GM15510 (cell line): ENCODE results near the gene RASGRF2.

Experiments used
- POLR2A ChIP-seq: IDR thresholded peaks from 3 replicates; pipeline ENCODE4 v1.6.1; 2011; ENCODE audit warnings: borderline replicate concordance; ENCODE audit not compliant: insufficient read length; ENCODE audit errors: extremely low read depth

The RASGRF2 gene, protein sequence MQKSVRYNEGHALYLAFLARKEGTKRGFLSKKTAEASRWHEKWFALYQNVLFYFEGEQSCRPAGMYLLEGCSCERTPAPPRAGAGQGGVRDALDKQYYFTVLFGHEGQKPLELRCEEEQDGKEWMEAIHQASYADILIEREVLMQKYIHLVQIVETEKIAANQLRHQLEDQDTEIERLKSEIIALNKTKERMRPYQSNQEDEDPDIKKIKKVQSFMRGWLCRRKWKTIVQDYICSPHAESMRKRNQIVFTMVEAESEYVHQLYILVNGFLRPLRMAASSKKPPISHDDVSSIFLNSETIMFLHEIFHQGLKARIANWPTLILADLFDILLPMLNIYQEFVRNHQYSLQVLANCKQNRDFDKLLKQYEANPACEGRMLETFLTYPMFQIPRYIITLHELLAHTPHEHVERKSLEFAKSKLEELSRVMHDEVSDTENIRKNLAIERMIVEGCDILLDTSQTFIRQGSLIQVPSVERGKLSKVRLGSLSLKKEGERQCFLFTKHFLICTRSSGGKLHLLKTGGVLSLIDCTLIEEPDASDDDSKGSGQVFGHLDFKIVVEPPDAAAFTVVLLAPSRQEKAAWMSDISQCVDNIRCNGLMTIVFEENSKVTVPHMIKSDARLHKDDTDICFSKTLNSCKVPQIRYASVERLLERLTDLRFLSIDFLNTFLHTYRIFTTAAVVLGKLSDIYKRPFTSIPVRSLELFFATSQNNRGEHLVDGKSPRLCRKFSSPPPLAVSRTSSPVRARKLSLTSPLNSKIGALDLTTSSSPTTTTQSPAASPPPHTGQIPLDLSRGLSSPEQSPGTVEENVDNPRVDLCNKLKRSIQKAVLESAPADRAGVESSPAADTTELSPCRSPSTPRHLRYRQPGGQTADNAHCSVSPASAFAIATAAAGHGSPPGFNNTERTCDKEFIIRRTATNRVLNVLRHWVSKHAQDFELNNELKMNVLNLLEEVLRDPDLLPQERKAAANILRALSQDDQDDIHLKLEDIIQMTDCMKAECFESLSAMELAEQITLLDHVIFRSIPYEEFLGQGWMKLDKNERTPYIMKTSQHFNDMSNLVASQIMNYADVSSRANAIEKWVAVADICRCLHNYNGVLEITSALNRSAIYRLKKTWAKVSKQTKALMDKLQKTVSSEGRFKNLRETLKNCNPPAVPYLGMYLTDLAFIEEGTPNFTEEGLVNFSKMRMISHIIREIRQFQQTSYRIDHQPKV (N-terminal part only)

DNA sequence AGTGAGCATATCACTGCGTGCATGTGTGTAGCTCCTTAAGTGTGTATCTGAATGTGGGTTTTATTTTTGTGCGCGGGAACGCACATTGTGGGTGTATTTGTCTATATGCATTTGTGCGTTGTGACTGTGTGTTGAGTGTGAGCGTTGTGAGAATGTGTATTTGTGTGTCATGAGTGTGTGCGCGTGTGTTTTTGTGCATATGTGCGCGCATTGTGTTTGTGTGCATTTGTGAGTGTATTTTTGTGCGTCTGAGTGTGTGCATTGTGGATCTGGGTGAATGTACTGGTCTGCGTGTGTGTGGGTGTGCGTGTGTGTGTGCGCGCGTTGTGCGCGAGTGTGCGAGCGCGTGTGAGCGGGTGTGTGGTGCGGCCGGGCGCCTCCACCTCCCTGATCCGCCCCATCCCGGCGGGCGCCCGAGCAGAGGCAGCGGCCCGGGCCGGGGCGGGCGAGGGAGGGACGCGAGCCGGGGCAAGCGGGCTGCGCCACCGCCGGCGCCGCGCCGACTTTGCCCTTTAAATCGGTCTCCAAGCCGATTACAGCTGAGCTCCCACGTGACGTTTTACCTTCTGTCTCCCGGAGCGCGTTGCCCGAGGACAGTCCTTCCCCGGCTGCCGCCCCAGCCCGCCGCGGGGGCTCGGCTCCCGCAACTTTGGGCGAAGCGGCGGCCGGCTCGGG lies at the start of gene RASGRF2:
Gene RASGRF2 (plus strand): TSS at position 596 of the 675 bp plus-strand sequence. CDS start 376 bp downstream, outside the sequence.
- TF ChIP-seq POLR2A, result no peak

DNA sequence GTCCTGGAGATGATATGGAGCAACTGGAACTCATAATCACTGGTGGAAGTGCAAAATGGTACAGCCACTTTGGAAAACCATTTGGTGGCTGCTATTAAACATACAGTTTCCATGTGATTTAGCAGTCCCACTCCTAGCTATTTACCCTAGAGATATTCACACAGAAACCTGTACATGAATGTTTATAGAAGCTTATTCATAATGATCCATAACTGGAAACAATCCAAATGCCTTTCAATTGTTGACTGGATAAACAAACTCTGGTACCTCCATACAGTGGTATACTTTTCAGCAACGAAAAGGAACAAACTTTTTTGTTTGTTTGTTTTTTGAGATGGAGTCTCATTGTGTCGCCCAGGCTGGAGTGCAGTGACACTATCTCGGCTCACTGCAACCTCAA lies 47.7 kb upstream of the RASGRF2 start:
- TF ChIP-seq POLR2A, result no peak

DNA sequence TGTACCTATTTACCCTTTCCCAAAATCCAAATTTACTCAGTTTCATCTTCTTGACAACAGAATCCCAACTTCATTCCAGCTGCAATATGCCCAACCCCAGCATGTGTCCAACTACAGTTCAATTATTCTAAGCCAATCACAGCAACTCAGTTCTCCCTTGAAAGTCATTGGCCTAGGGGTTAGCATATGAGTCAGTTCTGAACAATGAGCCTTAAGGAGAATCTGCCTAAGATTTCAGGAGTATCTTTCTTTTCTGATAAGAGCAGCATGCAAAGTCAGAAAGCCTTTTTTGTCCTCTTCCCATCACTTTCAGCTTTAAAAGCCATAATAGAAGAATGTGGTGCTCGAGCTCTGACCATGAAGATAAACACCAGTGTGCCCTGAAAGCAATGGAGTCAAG lies 44.4 kb upstream of the RASGRF2 start:
- TF ChIP-seq POLR2A, result no peak

DNA sequence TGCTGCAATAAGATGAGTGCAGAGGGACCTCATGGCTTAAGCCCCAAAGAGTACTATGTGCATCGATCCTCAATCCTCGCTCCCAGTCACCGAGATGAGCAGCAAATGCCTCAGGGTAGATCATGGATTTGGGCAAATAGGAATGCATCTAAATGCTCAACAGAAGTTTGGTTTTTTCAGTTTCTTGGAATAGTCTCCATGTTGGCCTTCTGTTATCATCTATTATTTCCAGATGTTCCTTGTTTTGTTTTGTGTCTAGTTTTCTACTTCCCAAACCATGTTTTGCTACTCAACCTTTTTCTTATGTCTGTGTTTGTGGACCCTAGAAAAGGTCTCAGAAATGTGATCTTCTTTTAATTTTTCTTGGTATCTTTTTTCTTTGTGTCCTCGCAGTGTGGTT lies 43.5 kb upstream of the RASGRF2 start:
- no peak for TF ChIP-seq POLR2A

DNA sequence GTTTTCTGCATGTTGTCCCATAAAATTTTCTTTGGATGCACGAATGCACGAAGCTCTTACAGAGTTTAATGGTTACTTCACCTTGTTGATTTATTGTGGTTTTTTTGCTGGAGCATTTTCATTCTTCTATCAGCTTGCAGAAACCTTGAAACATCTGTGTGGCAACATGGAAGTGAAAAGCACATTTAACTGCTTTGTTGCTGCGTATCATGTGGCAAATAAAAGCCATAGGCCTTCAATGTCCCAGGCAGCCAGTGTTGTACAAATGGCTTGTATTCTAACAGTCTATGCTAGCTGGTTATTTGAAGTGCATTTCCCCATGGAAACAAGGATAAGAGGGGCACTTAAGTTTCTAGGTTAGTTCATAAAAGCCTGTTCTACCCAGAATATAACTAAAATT lies 42.5 kb upstream of the RASGRF2 start:
- TF ChIP-seq POLR2A, result no peak

DNA sequence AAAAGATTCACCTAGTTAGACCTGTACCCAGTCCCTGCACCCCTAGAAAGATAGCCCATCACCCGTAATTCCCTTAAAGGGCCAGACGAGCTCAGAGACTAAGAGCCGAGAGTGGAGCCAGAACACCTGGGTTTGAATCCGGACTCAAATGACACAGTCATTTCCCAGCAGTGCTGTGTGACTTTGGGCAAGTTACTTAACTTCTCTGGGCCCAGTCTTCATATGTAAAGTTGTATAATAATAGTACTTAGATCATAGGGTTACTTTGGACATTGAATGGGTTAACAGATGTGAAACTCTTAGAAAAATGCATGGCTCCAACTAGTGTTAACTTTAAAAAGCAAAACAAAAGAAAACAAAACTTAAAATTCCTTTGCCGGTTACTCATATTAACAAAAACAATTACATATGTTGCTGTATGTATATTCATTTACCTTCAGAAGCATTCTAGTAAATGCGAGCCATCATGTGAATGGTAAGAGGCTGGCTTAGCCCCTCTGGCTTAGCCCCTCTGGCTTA lies 40.4 kb upstream of the RASGRF2 start:
- no peak for TF ChIP-seq POLR2A

DNA sequence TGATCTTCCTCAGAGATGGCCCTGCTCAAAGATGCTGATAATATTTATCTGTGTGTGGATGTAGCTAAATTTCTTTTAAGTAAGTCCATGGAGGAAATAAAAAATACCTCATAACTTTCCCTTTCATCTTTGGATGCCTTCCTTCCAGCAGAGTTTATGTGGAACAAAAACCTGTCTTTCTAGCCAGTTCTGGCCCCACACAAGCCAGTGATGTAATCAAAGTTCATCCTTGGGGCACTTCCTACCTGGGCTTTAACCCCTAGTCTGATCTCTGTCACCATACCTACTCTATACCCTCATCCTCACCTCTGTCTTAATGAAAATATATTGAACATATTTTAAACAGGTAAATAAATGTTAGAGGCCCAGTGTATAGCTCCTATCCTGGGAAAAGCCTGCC lies 39.8 kb upstream of the RASGRF2 start:
- TF ChIP-seq POLR2A, result no peak

DNA sequence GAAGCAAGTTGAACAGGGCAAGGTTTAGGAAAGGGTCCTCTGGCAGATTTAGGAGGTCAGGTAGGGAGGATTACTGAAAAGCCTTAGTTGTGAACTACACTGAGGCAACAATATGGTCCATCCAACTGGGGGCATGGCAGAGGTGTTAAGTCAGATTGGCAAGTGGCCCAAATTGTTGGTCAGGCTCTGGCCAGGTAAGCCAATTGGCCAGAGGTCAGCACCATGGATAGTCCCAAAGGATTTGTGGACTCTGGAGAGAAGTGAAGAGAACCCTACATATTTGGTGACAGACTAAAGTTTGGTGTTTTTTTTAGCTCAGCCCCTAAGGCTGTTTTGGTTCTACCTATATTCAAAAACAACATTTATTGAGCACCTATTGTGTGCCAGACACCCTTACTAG lies 39.1 kb upstream of the RASGRF2 start:
- TF ChIP-seq POLR2A, result no peak

DNA sequence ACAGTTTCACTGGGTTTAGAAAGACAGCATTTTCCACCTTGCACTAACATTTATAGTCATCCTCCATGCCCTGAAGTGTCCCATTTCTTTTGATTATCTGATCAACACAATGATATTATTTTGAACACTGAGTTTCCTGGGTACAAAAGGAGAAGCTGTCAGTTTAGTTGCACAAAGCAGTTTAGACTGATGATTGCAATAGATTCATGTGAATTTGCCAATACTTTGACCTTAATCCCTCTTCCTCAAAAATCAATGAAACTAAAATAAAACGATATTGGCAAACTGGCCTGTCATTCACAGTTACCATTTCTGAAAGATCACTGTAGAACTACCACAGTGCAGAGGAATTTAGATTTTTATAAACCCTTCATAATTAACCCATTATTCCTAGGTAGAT lies 34.2 kb upstream of the RASGRF2 start:
- no peak for TF ChIP-seq POLR2A

DNA sequence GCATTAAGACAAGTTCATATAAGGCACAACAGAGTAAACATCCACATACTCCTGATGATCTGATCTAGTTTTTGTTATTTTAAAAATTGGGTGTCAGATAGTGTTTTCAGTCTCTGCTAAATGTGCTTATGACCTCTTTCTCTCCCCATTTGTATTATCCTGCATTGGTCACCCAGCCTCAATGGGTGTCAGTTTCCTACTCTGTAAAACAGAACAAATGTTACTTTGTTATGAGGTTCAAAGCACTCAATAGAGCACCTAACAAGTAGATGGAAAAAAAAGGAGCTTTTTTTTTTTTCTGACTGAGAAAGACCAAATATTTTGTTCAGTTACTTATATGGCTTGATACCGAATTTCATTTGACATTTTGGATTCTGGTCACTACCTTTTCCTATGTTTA lies 33.6 kb upstream of the RASGRF2 start:
- no peak for TF ChIP-seq POLR2A

DNA sequence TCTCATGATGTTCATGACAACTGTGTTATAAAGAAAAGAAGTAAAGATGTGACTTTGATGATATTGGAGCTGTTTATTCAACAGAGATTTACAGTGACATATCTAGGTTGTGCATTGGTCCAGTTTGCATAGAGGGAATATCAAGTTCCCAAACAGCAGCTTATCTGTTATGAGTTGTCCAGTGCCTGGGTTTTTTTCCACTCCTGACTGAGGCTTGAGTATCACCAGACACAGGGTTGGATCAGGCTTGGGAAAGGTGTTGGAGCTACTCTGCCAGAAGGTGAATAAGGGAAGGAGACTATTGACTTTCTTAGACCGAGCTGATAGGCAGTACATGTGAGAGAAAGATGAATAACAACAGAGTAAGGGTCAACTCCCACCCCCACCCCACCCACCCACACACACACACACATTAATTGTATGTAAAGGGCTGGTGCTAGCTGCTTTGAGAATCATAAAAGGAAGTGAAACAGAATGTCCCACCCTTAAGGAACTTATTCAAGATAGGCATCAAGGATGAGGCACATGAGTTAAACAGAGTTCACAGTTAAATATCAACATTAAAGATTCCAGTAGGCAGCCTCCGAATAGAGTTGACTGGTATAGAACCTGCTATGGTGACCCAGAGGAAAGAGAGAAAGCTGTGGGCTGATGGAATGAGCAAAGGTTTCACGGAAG lies 33.0 kb upstream of the RASGRF2 start:
- no peak for TF ChIP-seq POLR2A

DNA sequence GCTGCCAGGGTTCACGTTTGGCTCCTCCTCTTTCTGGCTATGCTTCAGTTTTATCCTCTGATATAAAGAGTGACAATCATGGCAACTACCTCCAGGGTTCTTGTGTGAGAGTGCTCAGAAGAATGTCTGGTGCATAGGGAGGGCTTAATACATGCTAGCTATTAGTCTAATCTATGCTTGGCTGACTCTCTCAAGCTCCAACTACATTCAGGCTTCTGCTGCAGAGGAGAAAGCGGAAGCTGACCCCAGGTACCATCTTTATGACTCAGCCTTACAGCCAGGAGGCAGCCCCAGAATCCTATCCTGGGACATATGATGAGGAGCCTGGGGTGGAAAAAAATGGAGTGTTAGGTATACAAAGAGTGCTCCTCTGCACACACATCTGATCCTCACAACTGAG lies 32.1 kb upstream of the RASGRF2 start:
- TF ChIP-seq POLR2A, result no peak

DNA sequence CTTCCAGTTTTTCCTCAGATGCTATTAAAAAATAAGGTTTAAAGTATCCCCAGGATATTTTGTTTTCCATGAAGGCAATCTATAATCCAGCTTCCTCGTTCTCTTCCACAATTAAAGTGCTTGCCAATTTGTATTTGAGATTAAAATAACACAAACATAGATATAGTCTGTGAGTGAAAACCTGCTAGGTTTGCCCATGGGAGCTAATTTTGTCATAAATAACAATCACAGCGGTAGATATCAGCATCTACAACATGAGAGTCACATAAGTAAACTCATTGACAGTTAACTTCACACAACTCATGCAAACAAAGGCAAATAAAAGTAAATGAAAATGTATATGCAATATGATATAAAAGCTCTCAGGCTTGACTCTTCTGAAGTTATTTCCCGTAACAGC lies 29.2 kb upstream of the RASGRF2 start:
- TF ChIP-seq POLR2A, result no peak

DNA sequence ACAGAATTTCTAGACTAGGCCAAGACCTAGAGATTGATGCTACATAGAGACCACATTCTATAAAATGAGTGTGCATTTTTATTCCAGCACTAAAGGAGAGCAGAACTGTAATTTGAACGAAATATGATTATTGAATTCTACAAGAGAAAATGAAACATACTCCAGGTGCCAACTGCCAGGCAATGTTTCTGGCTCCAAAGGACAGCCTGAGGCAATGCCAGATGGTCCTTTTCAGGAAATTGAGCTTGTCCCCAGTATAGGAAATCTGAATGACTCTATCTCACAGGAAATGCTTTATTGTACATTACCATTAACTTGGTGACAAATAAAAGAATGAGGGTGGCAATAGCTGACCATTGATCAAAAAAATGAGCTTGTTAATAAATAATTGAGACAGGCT lies 28.8 kb upstream of the RASGRF2 start:
- no peak for TF ChIP-seq POLR2A
